Activated CD4-positive, alpha-beta T cell treated with anti-CD3 and anti-CD28 coated beads, Interleukin-2, amount 50 U/mL, for 4 hours (primary cell): ENCODE measurements around the gene DDX46.
"Not testable (repeated sequence)": the region's sequence is repeated elsewhere in the genome, so short reads cannot be mapped to it uniquely, and the experiment has no call there.

Experiments
- DNase-seq, 2 experiments: peaks; one replicate each; pipeline ENCODE4 v3.0.0-alpha.2; 2020

DDX46 gene, protein sequence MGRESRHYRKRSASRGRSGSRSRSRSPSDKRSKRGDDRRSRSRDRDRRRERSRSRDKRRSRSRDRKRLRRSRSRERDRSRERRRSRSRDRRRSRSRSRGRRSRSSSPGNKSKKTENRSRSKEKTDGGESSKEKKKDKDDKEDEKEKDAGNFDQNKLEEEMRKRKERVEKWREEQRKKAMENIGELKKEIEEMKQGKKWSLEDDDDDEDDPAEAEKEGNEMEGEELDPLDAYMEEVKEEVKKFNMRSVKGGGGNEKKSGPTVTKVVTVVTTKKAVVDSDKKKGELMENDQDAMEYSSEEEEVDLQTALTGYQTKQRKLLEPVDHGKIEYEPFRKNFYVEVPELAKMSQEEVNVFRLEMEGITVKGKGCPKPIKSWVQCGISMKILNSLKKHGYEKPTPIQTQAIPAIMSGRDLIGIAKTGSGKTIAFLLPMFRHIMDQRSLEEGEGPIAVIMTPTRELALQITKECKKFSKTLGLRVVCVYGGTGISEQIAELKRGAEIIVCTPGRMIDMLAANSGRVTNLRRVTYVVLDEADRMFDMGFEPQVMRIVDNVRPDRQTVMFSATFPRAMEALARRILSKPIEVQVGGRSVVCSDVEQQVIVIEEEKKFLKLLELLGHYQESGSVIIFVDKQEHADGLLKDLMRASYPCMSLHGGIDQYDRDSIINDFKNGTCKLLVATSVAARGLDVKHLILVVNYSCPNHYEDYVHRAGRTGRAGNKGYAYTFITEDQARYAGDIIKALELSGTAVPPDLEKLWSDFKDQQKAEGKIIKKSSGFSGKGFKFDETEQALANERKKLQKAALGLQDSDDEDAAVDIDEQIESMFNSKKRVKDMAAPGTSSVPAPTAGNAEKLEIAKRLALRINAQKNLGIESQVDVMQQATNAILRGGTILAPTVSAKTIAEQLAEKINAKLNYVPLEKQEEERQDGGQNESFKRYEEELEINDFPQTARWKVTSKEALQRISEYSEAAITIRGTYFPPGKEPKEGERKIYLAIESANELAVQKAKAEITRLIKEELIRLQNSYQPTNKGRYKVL

DNA sequence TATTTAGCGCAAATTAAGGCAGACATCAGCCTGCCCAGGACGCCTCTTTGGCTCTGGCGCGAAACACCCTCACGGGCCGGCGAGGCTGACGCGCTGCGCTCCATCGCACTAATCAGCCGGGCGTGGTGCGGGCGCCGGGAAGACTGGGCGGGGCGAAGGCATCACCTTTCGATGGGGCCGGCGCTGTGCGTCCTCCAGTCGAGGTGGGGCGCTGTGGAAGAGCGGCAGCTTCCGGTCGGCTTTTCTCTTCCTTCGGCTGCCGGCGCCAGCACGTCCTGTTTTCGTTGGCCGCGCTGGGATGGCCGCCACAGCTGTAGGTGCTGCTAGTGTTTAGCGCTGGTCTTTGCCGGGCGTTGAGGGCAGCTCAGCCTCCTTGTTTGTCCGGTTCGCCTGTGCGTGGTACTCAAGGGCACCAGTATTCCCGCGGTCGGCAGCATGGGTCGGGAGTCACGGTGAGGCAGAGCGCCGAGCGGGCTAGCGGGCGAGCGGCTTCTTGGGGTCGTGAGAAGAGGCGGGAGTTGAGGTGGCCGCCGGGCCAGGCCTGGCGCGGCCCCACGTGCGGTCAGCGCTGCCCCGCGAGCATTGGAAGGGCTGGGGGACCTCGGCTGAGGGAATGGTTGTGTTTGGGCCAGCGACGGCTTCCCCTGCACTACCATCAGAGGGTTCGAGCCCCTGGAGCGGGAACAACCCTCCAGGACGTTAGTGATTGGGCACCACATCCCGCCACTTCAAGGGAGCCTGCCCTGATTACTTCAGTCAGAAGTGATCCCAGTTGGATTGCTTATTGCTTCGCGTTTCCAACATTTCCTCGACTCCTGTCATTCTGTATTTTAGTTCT, at the start of gene DDX46:
TSS of gene DDX46 (plus strand) at position 276 of the 838 bp plus-strand sequence. CDS start at position 436, 160 bp downstream.
- peak; percentile 91 to 94 for DNase-seq

DNA sequence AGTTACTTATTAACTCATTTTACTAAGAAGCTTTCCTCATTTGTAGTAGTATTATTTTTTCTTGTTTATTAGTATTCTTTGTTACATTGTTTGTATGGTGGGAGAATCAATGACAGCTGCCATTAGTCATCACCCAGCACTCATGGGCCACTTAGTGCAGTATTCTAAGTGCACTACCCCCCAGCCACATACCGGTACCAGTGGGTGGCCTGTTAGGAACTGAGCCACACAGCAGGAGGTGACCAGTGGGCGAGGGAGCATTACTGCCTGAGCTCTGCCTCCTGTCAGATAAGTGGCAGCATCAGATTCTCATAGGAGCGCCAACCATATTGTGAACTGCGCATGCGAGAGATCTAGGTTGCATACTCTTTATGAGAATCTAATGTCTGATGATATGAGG, 44.5 kb upstream of the DDX46 start:
- no peak for DNase-seq

DNA sequence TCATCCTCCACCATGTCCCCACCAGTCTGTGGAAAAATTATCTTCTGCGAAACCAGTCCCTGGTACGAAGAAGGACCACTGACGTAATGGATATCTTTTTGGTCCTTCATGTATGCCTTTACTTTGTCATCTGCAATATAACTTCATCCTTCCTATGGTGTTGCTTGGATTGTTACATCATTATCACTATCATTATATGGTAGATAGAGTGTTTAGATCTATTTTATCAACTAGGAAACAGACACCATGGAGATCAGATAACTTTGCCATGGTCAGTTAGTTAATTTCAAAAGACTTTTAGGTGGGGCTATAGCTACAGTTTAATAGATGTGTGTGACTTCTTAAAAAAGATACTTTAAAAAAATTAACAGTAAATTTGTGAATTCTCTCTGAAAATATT, 44.0 kb upstream of the DDX46 start:
- no peak for DNase-seq

DNA sequence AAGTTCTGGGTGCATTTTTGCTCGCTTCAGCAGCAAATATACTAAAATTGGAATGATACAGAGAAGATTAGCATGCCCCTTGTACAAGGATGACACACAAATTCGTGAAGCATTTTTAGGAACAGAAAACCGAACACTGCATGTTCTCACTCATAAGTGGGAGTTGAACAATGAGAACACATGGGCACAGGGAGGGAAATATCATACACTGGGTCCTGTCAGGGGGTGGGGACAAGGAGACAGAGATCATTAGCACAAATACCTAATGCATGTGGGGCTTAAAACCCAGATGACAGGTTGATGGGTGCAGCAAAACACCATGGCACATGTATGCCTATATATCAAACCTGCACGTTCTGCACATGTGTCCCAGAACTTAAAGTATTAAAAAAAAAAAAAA, 43.1 kb upstream of the DDX46 start:
- DNase-seq, result not testable (repeated sequence)

DNA sequence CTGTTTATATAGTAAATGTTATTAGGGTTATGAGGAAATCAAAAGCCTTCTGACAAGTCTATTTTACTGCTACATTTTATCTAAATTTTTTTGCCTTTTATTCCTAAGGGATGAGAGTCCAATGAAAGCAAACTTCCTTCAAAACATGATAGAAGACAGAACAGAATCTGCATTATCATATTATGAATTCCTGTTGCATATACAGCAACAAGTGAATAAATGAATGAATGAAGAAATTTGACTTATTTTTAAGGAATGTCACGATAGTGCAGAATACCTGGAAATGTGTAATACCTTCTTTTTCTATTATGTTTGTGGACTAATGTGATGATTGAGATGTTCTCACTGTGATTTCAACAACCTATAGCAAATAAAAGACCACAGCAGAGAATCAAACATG, 33.7 kb upstream of the DDX46 start:
- DNase-seq, result no peak

DNA sequence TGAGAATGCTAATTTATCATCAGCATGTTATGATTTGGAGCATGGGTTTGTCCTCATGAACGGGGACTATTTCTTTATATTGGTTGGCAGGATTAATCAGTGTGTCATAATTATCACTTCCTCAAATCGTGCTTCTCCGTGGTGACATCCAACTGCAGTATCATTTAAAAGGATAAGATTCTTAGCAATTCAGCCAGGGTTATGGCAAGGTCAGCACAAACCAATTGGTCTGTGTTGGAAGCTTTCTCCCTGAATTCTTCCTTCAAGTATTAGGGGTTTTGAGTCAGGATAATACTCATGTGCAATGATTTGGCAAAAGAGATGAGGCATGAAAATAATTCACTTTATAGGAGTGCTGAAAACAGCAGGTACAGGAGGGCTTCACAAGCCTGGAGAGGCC, 25.8 kb upstream of the DDX46 start:
- DNase-seq, result no peak

DNA sequence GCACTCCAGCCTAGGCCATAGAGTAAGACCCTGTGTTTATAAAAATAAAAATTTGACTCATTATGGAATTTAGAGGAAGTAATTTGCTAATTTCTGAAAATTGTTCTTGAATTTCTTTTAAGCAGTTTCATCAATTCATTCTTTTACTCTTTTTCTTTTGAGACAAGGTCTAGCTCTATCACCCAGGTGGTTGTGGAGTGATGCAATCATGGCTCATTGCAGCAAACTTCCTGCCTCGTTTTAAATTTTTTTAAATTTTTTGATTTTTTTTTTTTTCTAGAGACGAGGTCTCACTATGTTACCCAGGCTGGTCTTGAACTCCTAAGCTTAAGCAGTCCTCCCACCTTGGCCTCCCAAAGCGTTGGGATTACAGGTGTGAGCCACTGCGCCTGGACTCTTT, 23.3 kb upstream of the DDX46 start:
- no peak for DNase-seq

DNA sequence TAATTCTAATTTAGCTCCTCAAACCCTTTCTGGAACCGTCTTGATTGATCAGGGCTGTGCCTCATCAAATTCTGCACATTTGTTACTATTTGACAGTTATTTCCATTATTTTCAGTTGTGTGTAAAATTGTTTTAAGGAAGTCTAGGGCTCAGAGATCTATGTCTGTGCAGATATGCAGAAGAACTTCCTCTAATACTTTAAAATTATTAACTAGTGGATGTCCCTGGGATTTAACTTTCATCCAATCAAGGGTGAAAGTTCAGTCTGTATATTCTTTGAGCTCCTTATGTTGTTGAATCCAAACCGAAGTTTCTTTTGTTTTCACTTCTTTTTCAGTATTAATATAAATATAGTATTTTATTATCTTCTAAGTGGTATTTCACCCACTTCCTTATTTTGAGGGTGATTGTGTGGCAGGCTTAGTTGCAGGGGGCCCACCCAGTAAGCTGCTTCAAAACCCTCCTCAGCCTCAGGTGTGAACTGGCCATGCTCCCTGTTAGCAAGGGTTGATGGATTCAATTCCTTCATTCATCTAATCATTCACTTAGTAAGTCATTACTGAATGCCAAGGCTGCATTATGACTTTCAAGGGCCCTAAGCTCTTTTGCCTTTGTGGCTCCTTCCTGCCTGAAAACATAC, 22.3 kb upstream of the DDX46 start:
- no peak for DNase-seq

DNA sequence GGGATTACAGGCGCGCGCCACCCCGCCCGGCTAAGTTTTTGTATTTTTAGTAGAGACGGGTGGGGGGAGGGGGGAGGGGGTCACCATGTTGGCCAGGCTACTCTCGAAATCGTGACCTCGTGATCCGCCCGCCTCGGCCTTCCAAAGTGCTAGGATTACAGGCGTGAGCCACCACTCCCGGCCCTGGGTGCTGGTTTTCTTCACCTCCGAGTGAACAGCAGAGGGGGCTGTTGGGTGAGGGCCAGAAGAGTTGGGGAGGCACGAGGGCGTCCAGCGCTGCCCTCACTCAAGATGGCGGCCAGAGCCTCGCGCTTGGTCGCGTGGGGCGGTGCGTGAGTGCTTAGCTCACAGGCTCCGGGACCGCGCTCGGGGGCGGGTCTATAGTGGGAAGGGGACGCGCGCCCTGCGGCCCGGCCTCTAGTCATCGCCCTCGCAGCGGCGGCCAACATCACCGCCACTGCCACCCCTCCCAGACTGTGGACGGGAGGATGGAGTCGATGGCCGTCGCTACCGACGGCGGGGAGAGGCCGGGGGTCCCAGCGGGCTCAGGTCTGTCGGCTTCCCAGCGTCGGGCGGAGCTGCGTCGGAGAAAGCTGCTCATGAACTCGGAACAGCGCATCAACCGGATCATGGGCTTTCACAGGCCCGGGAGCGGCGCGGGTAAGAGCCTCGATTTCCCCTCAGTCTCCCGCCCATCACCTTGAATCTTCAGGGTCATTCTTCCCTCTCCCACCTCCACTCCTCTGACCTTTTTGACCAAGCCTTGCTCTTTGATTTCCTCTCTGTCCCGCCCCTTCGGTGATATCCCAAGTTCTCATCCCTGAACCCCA, 20.2 kb upstream of the DDX46 start, which contains the start of gene CAMLG:
TSS of gene CAMLG (plus strand) at position 416 of the 830 bp plus-strand sequence. CDS start at position 489, 73 bp downstream.
- peak; percentile 96 to 97 for DNase-seq

DNA sequence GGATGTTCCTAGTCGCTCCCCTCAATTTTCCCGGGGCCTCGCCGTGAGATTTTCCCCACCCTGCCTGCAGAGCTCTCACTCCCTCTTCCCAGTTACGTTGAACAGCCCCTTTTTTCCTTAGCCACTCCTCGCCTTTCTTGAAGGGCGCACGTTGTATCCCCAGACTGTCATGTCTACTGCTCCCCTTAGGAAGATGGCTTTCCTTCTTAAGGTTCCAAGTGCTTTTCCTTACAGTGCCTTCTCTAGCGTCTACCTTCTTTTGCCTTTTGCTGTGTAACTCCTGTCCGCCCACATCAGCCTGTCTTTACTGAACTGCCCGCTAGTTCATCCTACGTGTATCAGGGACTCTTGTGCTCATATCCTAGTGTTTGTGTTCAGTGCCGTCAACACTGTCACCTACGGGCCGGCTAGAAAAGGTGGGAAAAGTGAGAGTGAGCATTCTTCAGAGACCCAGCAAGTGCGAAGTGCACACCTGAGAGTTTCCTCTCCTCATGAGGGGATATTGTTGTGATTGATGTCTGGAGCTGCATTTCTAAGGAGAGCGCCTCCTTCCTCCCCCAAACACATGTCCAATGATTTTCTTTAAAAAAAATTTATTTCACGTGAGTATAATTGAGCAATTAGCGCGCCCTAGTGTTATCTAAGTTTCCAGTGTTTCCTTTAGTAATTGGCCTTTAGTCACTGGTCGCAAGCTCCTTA, 19.5 kb upstream of the DDX46 start:
- peak in 1 of 2 experiments; percentile 6 for DNase-seq

DNA sequence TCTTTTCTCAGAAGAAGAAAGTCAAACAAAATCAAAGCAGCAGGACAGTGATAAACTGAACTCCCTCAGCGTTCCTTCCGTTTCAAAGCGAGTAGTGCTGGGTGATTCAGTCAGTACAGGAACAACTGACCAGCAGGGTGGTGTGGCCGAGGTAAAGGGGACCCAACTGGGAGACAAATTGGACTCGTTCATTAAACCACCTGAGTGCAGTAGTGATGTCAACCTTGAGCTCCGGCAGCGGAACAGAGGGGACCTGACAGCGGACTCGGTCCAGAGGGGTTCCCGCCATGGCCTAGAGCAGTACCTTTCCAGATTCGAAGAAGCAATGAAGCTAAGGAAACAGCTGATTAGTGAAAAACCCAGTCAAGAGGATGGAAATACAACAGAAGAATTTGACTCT, 17.5 kb upstream of the DDX46 start:
- DNase-seq, result no peak

DNA sequence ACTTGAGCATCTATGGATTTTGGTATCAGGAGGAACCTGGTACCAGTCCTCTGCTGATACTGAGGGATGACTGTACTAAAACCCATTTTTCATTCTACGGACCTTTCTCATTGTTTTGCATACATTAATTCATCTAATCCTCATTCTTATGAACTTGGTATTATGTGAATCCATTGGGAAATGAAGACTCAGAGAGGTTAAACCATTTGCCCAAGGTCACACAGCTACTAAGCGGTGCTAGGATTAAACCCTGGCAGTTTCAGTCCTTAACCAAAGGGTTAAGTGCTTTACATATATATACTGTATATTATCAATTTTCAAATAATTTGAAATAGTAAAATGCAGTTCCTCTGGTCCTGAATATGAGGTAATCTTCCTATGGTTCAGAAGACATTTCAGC, 16.4 kb upstream of the DDX46 start:
- no peak for DNase-seq

DNA sequence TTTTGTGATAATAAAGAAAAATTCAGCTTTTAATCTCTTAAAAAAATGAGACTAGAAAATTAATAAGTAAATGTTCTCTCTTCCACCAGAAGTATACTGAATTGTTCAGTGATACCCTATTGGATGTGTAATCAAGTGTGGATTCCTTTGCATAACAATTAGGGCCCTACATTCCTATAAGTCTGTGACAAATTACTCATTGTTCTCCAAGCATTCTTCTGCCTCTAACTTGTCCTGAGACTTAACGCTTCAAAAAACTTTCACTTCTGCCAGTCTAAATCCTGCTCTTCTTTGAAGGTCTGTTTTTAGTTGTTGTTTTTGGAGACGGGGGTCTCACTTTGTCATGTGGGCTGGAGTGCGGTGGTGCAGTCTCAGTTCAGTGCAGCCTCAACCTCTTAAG, 9.2 kb upstream of the DDX46 start:
- DNase-seq, result no peak

DNA sequence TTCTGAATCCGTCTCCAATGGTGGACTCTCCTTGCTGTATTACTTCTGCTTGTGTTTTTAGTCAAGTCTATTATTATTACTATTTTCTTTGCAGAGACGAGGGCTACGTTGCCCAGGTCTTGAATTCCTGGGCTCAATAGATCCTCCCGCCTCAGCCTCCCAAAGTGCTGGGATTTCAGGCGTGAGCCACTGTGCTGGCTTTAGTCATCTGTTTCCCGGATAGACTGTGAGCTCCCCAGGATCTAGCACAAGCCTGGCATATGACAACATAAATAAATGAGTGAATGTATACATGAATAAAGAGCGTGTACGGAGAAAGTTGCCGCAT, 439 bp upstream of the DDX46 start:
- DNase-seq, result no peak

DNA sequence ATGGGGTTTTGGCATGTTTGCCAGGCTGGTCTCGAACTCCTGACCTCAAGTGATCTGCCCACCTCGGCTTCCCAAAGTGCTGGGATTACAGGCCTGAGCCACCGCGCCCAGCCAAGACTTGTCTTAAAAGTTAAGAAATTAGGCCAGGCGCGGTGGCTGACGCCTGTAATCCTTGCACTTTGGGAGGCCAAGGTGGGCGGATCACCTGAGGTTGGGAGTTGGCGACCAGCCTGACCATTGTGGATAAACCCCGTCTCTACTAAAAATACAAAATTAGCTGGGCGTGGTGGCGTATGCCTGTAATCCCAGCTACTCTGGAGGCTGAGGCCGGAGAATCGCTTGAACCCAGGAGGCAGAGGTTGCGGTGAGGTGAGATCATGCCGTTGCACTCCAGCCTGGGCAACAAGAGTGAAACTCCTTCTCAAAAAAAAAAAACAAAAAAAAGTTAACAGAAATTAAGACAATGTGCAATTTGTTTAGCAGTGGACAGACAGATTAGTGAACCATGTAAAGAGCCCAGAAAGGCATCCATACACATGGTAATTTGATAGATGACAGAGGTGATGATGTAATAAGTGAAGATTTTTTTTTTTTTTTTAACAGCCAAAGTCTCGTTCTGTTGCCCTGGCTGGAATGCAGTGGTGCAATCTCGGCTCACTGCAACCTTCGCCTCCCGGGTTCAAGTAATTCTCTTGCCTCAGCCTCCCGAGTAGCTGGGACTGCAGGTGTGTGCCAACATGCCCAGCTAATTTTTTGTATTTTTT, 9.1 kb downstream of the DDX46 start:
- DNase-seq, result not testable (repeated sequence)

DNA sequence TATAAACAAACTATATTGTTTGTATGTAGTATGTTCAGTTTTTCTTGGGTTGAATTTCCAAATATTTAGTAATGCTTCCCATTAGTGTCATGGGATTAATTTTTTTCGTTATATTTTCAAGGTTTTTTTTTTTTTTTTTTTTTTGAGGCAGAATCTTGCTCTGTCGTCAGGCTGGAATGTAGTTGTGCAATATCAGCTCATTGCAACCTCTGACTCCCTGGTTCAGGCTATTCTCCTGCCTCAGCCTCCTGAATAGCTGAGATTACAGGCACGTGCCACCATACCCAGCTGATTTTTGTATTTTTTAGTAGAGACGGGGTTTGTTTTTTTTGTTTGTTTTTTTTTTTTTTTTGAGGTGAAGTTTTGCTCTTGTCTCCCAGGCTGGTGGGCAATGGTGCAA, 10.6 kb downstream of the DDX46 start:
- DNase-seq, result no peak

DNA sequence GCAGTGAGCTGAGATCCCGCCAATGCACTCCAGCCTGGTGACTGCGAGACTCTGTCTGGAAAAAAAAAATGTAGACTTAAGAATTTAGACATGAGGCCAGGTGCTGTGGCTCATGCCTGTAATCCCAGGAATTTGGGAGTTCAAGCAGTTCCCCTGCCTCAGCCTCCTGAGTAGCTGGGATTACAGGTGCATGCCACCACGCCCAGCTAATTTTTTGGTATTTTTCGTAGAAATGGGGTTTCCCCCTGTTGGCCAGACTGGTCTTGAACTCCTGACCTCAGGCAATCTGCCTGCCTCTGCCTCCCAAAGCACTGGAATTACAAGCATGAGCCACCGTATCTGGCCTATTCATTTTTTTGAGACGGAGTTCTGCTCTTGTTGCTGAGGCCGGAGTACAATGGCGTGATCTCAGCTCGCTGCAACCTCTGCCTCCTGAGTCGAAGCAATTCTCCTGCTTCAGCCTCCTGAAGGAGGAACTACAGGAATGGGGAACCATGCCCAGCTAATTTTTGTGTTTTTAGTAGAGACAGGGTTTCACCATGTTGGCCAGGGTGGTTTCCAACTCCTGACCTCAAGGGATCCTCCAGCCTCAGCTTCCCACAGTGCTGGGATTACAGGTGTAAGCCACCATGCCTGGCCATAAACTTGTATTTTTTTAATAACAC, 14.0 kb downstream of the DDX46 start:
- DNase-seq, result no peak

DNA sequence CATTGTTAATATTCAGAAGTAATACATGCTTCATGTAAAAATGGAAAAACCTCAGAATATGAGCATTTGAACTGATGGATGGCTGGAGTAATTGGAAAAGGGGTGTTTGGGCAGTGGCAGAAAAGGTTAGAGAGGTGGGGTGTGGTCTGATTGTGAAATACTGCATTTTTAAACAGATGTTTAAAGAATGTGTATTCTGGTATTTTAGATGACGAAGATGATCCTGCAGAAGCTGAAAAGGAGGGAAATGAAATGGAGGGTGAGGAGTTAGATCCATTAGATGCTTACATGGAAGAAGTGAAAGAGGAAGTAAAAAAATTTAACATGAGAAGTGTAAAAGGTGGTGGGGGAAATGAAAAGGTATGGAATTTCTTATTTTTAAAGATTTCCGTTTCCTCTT, 18.8 kb downstream of the DDX46 start:
- DNase-seq, result no peak

DNA sequence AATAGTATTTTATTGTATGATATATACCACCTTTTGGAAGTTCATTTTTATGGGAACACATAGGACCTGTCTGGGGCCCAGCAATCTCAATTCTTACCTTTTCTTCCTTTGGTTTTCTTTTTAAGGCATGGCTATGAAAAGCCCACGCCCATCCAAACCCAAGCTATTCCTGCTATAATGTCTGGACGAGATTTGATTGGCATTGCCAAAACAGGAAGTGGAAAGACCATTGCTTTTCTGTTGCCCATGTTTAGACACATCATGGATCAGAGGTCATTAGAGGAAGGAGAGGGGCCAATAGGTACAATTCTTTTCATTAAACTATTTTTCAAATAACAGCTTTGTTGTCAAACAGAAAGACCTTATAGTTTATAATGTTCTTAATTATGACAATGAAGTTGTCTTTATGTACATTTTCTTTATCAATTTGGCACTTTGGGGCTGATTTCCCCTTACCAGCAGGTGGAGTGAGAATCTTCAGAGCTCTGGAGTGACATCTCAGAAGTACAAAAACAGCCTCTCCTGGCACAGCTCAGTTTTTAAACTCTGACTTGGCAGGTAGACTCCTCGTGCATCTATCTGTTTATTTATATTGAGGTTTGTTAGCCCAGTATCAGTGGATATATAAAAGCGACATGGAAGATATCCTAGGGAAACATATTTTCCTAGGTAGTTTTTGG, 25.8 kb downstream of the DDX46 start:
- no peak for DNase-seq
